GM12878 (cell line): Measurements from ENCODE around the gene CNTN4. TPM values are rescaled to one million over a fixed set of nuclear protein-coding genes. Genes with fewer than 3 reads are reported as not detected.

Source experiments
- ATAC-seq: fragments of 200-7000 bp; cut with Tn5 transposase; 3 replicates; pipeline ENCODE4 v1.9.1; 2020; ENCODE audit warnings: mild to moderate bottlenecking, moderate library complexity
- BruUV-seq: library from RNA; stranded (reverse); fragments of 400-500 nt; replicated peaks from 2 replicates; lab custom pipeline; 2021; lab: Mats Ljungman, UMichigan
- CTCF ChIA-PET: fragments of 300-600 bp; sonication (Branson Sonifier 250); formaldehyde crosslinking; extraction: SDS; loops from one replicate; lab custom pipeline; 2021; ENCODE audit warnings: inconsistent platforms; lab: Yijun Ruan, JAX
- POLR2A ChIA-PET: fragments of 350-600 bp; formaldehyde crosslinking; extraction: SDS; loops from one replicate; lab custom pipeline; 2021; ENCODE audit warnings: inconsistent platforms; lab: Charles Lee
- RAD21 ChIA-PET: fragments of 300-600 bp; sonication (Branson Sonifier 250); formaldehyde crosslinking; loops from one replicate; lab custom pipeline; 2023; ENCODE audit warnings: antibody characterized with exemption; ENCODE audit not compliant: unreplicated experiment; lab: Charles Lee
- SMC1A ChIA-PET: fragments of 300-600 bp; sonication (Branson Sonifier 250); formaldehyde crosslinking; loops from one replicate; lab custom pipeline; 2023; ENCODE audit not compliant: unreplicated experiment, uncharacterized antibody; lab: Charles Lee
- DNase-seq: peaks from one replicate; pipeline ENCODE4 v3.0.0-alpha.2; 2011; ENCODE audit warnings: low read depth, low spot score
- FAIRE-seq: peaks from 3 replicates; lab custom pipeline; 2011; peaks lifted over from hg19 to GRCh38; lab: Jason Lieb, UNC
- H2AFZ ChIP-seq: 2 replicates; pipeline ENCODE4 v1.6.0; 2011; ENCODE audit warnings: low read depth, low read length, control low read depth; ENCODE audit not compliant: control insufficient read depth
- H3K27ac ChIP-seq: 2 replicates; pipeline ENCODE4 v1.5.1; 2011; ENCODE audit warnings: control low read depth; ENCODE audit not compliant: control insufficient read depth, insufficient read depth
- H3K27me3 ChIP-seq, 2 experiments: replicated peaks in 1 of 2; 2 replicates each; pipeline versions ENCODE4 v1.6.0 to v1.6.1; 2011; ENCODE audit warnings: low read length in 1 of 2; ENCODE audit not compliant: control insufficient read depth in 2 of 2, insufficient read depth in 2 of 2
- H3K36me3 ChIP-seq, 2 experiments: 2 replicates each; pipeline ENCODE4 v1.5.1; 2011; ENCODE audit warnings: low read length in 1 of 2; ENCODE audit not compliant: control insufficient read depth in 2 of 2, insufficient read depth in 2 of 2
- H3K4me1 ChIP-seq: 2 replicates; pipeline ENCODE4 v1.6.1; 2011; ENCODE audit warnings: mild to moderate bottlenecking, low read length, moderate library complexity, mixed read lengths; ENCODE audit not compliant: control insufficient read depth, insufficient read depth
- H3K4me2 ChIP-seq: 2 replicates; pipeline ENCODE4 v1.6.0; 2011; ENCODE audit warnings: control low read depth; ENCODE audit not compliant: control insufficient read depth, insufficient read depth
- H3K4me3 ChIP-seq: fragments of 200-600 bp; sonication (generic); 2 replicates; pipeline ENCODE4 v1.5.1; 2016
- H3K79me2 ChIP-seq: 2 replicates; pipeline ENCODE4 v1.6.0; 2011; ENCODE audit warnings: low read length; ENCODE audit not compliant: control insufficient read depth, insufficient read depth
- H3K9ac ChIP-seq: 2 replicates; pipeline ENCODE4 v1.8.0; 2011; ENCODE audit warnings: low read length, control low read depth, mixed read lengths; ENCODE audit not compliant: control insufficient read depth, insufficient read depth
- H3K9me3 ChIP-seq: replicated peaks from 3 replicates; pipeline ENCODE4 v1.5.1; 2011; ENCODE audit warnings: mild to moderate bottlenecking, low read length; ENCODE audit not compliant: control insufficient read depth, insufficient read depth
- H4K20me1 ChIP-seq: 2 replicates; pipeline ENCODE4 v1.6.0; 2011; ENCODE audit not compliant: control insufficient read depth, insufficient read depth
- BACH1 ChIP-seq: fragments of 450-650 bp; IDR thresholded peaks from 2 replicates; pipeline ENCODE4 v1.6.1; 2017; ENCODE audit warnings: mild to moderate bottlenecking, borderline replicate concordance
- BRCA1 ChIP-seq: IDR thresholded peaks from 2 replicates; pipeline ENCODE4 v1.6.1; 2011; ENCODE audit warnings: low read depth, low read length, improper control_type of control experiment
- IRF5 ChIP-seq: fragments of 450-650 bp; IDR thresholded peaks from 2 replicates; pipeline ENCODE4 v1.6.1; 2017; ENCODE audit warnings: borderline replicate concordance
- NBN ChIP-seq: fragments of 450-650 bp; IDR thresholded peaks from 2 replicates; pipeline ENCODE4 v1.6.1; 2016
- NFYB ChIP-seq: IDR thresholded peaks from 2 replicates; pipeline ENCODE4 v1.6.1; 2011; ENCODE audit warnings: low read depth, mild to moderate bottlenecking, low read length, improper control_type of control experiment, moderate library complexity; ENCODE audit not compliant: insufficient read depth
- NR2F1 ChIP-seq: fragments of 450-650 bp; conservative IDR thresholded peaks from 2 replicates; pipeline ENCODE4 v1.6.1; 2017; ENCODE audit warnings: mild to moderate bottlenecking
- PAX8 ChIP-seq: fragments of 450-650 bp; IDR thresholded peaks from 2 replicates; pipeline ENCODE4 v1.6.1; 2017; ENCODE audit warnings: mild to moderate bottlenecking, moderate library complexity
- RFX5 ChIP-seq: IDR thresholded peaks from 2 replicates; pipeline ENCODE4 v1.6.1; 2011; ENCODE audit warnings: low read depth, low read length, improper control_type of control experiment
- SKIL ChIP-seq: fragments of 450-650 bp; IDR thresholded peaks from 2 replicates; pipeline ENCODE4 v1.6.1; 2017; ENCODE audit warnings: mild to moderate bottlenecking, low read depth, inconsistent platforms; ENCODE audit not compliant: poor library complexity, severe bottlenecking
- SRF ChIP-seq, 2 experiments: IDR thresholded peaks; 2 replicates each; pipeline ENCODE4 v1.6.1; 2011; ENCODE audit warnings: low read depth in 2 of 2, low read length in 2 of 2, mild to moderate bottlenecking in 1 of 2, moderate library complexity in 1 of 2
- STAT3 ChIP-seq: IDR thresholded peaks from 2 replicates; pipeline ENCODE4 v1.6.1; 2011; ENCODE audit warnings: low read depth, low read length, improper control_type of control experiment
- YY1 ChIP-seq: IDR thresholded peaks from 2 replicates; pipeline ENCODE4 v1.6.1; 2011; ENCODE audit warnings: low read depth, mild to moderate bottlenecking, low read length
- WGBS: methylation state at CpG from one replicate; pipeline ENCODE4 v1.1.6; 2016; ENCODE audit warnings: low lambda C conversion rate; ENCODE audit not compliant: insufficient replicate concordance, insufficient coverage; ENCODE audit errors: missing lambda C conversion rate; 5-methylcytosine and 5-hydroxymethylcytosine counted together
- in situ Hi-C: fragments of 300-500 bp; cut with MboI; formaldehyde crosslinking; loops from 9 replicates; pipeline ENCODE4 v1.14.3; 2018; ENCODE audit warnings: mixed read lengths
- intact Hi-C: fragments of 100-400 bp; cut with micrococcal nuclease; formaldehyde crosslinking; loops from one replicate; pipeline ENCODE4 v1.14.2; 2022; ENCODE audit not compliant: unreplicated experiment
- polyA plus RNA-seq, 11 experiments: library from polyadenylated mRNA; depleted of rRNA in 4 of 11; unstranded in 6 of 11; stranded (reverse) in 5 of 11; fragments of >200 nt; fragmentation: Nextera tagmentation in 4 of 11; fragmentation: Illumina TruSeq in 1 of 11; extraction: Ambion mirVana in 4 of 11; extraction: Trizol in 1 of 11; gene quantifications; 1 replicate in 1 of 11; 2 replicates in 10 of 11; pipeline versions ENCODE4 v1.2.1 to v1.2.3, GENCODE V29; 2011 to 2016; ENCODE audit warnings: inconsistent platforms in 2 of 11, missing spikeins in 2 of 11, low read depth in 1 of 11
- total RNA-seq, 4 experiments: library from RNA; depleted of rRNA in 3 of 4; stranded (reverse); fragments of >200 nt in 3 of 4; fragmentation: Illumina TruSeq in 1 of 4; extraction: Trizol in 1 of 4; gene quantifications; 2 replicates each; pipeline versions ENCODE4 v1.2.1 to v1.2.3, GENCODE V29; 2013 to 2021

CNTN4 gene
- total and polyA plus RNA-seq, 10 of the 15 experiments (the other 5 are each of a cell fraction or from before 2014, with no cell fraction given): 0.05 to 0.43 (median 0.15) TPM; not detected in 1

- Histone ChIP-seq H4K20me1 (no peaks in the 10 kb centered on the region), H3K4me3 (no peak overlapping the region), H3K4me2 (no peak overlapping the region), H2AFZ (no peak overlapping the region), H3K79me2 (no peaks in the 10 kb centered on the region), H3K36me3 (no peaks in the 10 kb centered on the region), H3K9me3 (peaks cover 2% of the 10 kb centered on the region; the same call in 2 of the 3 replicates), H3K27me3 (no peaks in the 10 kb centered on the region), H3K4me1 (peaks cover 3% of the 10 kb centered on the region; the same call in 1 of the 2 replicates), H3K27ac (no peak overlapping the region), H3K9ac (no peak overlapping the region)
- WGBS: 0% methylated on average over 1 of the region's 1 CpG
- in situ Hi-C loops: no loop called here
- no peak for ATAC-seq
- TF ChIP-seq BACH1 (no peak), YY1 (no peak), RFX5 (no peak), STAT3 (no peak), NFYB (no peak), NR2F1 (no peak), BRCA1 (no peak), SRF (IDR thresholded peaks at IDR 0.05; ENCODE audit: low read depth in 2 of 2, low read length in 2 of 2) (no peak), IRF5 (no peak), PAX8 (no peak), NBN (no peak), SKIL (no peak)
- RAD21 ChIA-PET: interaction anchor here (0.6 kb wide), 1 partner anchor 354 kb away, joined by 3 read pairs; no protein-coding TSS in a partner anchor
- BruUV-seq: no TSS peak
- FAIRE-seq: no peak
- SMC1A ChIA-PET: interaction anchor here (1.6 kb wide), 1 partner anchor 29 kb away, joined by 3 read pairs; no protein-coding TSS in a partner anchor
- POLR2A ChIA-PET: no interaction called here
- no peak for DNase-seq
- intact Hi-C loops: no loop called here
- CTCF ChIA-PET: no interaction called here
These were observed 555.0 kb downstream of the CNTN4 start for GRCh38 chr3:2653706-2654105.
